GM18951 (cell line): Measurements from ENCODE around the gene TCTN1.

ENCODE experiments used
- POLR2A ChIP-seq: IDR thresholded peaks from 4 replicates; pipeline ENCODE4 v1.6.1; 2011; ENCODE audit warnings: mild to moderate bottlenecking; ENCODE audit not compliant: insufficient read length, insufficient read depth; ENCODE audit errors: extremely low read depth
- in situ Hi-C: fragments of 300-500 bp; cut with MboI; formaldehyde crosslinking; loops from one replicate; pipeline ENCODE4 v1.12.0; 2022; ENCODE audit warnings: low sequenced_read_pairs, mixed read lengths, inconsistent platforms; ENCODE audit not compliant: unreplicated experiment

The TCTN1 gene

GRCh38 chr12:110688446-110689280, 74.7 kb downstream of the TCTN1 start, which contains the start of gene HVCN1:
Gene HVCN1 (minus strand): TSS chr12:110689115. CDS start chr12:110683245, 5,870 bp downstream.
- TF ChIP-seq POLR2A = peak; percentile 40
- in situ Hi-C loops = no loop called here

- peak; percentile 66 for TF ChIP-seq POLR2A
- in situ Hi-C loops = loop anchor here (10.0 kb wide), 1 partner anchor 75 kb away; the partner anchor contains the start of gene TCTN1
Measured at GRCh38 chr12:110689281-110690126, 75.6 kb downstream of the TCTN1 start.

- in situ Hi-C loops = loop anchor here (10.0 kb wide), 1 partner anchor 75 kb away; the partner anchor contains the start of gene TCTN1
- no peak for TF ChIP-seq POLR2A
Measured at GRCh38 chr12:110690127-110690430, 76.2 kb downstream of the TCTN1 start.

- in situ Hi-C loops = loop anchor here (10.0 kb wide), 1 partner anchor 79 kb away; the partner anchor contains the start of gene TCTN1
Measured at GRCh38 chr12:110693731-110694130, 79.8 kb downstream of the TCTN1 start.

GRCh38 chr12:110694330-110694901, 80.5 kb downstream of the TCTN1 start:
- in situ Hi-C loops = loop anchor here (10.0 kb wide), 1 partner anchor 80 kb away; the partner anchor contains the start of gene TCTN1
- no peak for TF ChIP-seq POLR2A

More at GRCh38 chr12:110693731-110694130, 79.8 kb downstream of the TCTN1 start:
- no peak for TF ChIP-seq POLR2A

- no peak for TF ChIP-seq POLR2A
- in situ Hi-C loops = loop anchor here (10.0 kb wide), 1 partner anchor 81 kb away; the partner anchor contains the start of gene TCTN1
Measured at GRCh38 chr12:110696283-110696682, 82.4 kb downstream of the TCTN1 start.

- no peak for TF ChIP-seq POLR2A
- in situ Hi-C loops = loop anchor here (10.0 kb wide), 1 partner anchor 82 kb away; the partner anchor contains the start of gene TCTN1
Measured at GRCh38 chr12:110697236-110697635, 83.3 kb downstream of the TCTN1 start.

GRCh38 chr12:110698171-110698902, 84.4 kb downstream of the TCTN1 start:
- in situ Hi-C loops = loop anchor here (10.0 kb wide), 1 partner anchor 84 kb away; the partner anchor contains the start of gene TCTN1
- no peak for TF ChIP-seq POLR2A
